SU-DHL-6 (cell line): ENCODE results near the gene UBE2E3.

Source experiments
- H2AFZ ChIP-seq: fragments of 200-600 bp; sonication (generic); 2 replicates; pipeline ENCODE4 v1.6.1; 2014; ENCODE audit warnings: low read depth, mild to moderate bottlenecking, moderate library complexity, mixed read lengths, antibody characterized with exemption, low read length; ENCODE audit not compliant: severe bottlenecking
- H3F3A ChIP-seq: fragments of 200-600 bp; shearing (Covaris generic); 2 replicates; pipeline ENCODE4 v1.6.0; 2016; ENCODE audit warnings: antibody characterized with exemption, mild to moderate bottlenecking; ENCODE audit not compliant: insufficient read depth
- H3K27ac ChIP-seq: fragments of 200-600 bp; sonication (generic); 2 replicates; pipeline ENCODE4 v1.5.1; 2016; ENCODE audit warnings: low read depth, mild to moderate bottlenecking, low read length, moderate library complexity, mixed read lengths
- H3K27me3 ChIP-seq: fragments of 200-600 bp; sonication (generic), shearing (Covaris generic); 2 replicates; pipeline ENCODE4 v1.6.0; 2014; ENCODE audit warnings: mild to moderate bottlenecking, low read length
- H3K36me3 ChIP-seq: fragments of 200-600 bp; sonication (generic); 2 replicates; pipeline ENCODE4 v1.6.1; 2014; ENCODE audit warnings: mild to moderate bottlenecking, low read length, mixed read lengths
- H3K4me2 ChIP-seq: fragments of 300-600, 200-600 bp; shearing (Covaris generic), sonication (generic); 2 replicates; pipeline ENCODE4 v1.6.0; 2014; ENCODE audit warnings: low read length, low read depth, mild to moderate bottlenecking; ENCODE audit not compliant: poor library complexity, severe bottlenecking
- H3K4me3 ChIP-seq: fragments of 200-600 bp; sonication (generic); 2 replicates; pipeline ENCODE4 v1.5.1; 2014; ENCODE audit warnings: antibody characterized with exemption, low read length, mild to moderate bottlenecking, mixed read lengths; ENCODE audit not compliant: insufficient read depth, poor library complexity, severe bottlenecking
- H3K79me2 ChIP-seq: fragments of 200-600 bp; sonication (generic); 2 replicates; pipeline ENCODE4 v1.6.1; 2014; ENCODE audit warnings: mild to moderate bottlenecking, low read length, moderate library complexity; ENCODE audit not compliant: insufficient read depth
- H3K9ac ChIP-seq: fragments of 200-600 bp; sonication (generic); 2 replicates; pipeline ENCODE4 v1.7.0; 2014; ENCODE audit warnings: mild to moderate bottlenecking, low read length
- H3K9me2 ChIP-seq: fragments of 200-600 bp; sonication (generic); replicated peaks from 2 replicates; pipeline ENCODE4 v1.6.1; 2014; ENCODE audit warnings: low read length; ENCODE audit not compliant: insufficient read depth
- H3K9me3 ChIP-seq: fragments of 200-600 bp; sonication (generic); 2 replicates; pipeline ENCODE4 v1.6.1; 2014; ENCODE audit warnings: low read length, mixed read lengths; ENCODE audit not compliant: insufficient read depth
- H4K20me1 ChIP-seq: fragments of 200-600 bp; sonication (generic); 2 replicates; pipeline ENCODE4 v1.6.1; 2014; ENCODE audit warnings: low read depth, mild to moderate bottlenecking, antibody characterized with exemption, low read length, moderate library complexity, mixed read lengths
- CTCF ChIP-seq: fragments of 200-600 bp; sonication (generic); IDR thresholded peaks from one replicate; pipeline ENCODE4 v1.5.1; 2017; ENCODE audit warnings: antibody characterized with exemption, mild to moderate bottlenecking, low read length, moderate library complexity; ENCODE audit not compliant: insufficient read depth, poor library complexity, severe bottlenecking
- EZH2phosphoT487 ChIP-seq: fragments of 200-600 bp; sonication (generic), shearing (Covaris generic); conservative IDR thresholded peaks from 2 replicates; pipeline ENCODE4 v1.6.1; 2018; ENCODE audit warnings: mild to moderate bottlenecking, antibody characterized with exemption, low read length, moderate library complexity, mixed read lengths

Gene UBE2E3

GRCh38 chr2:180992994-180993393 is 12.6 kb downstream of the UBE2E3 start:
- H3K9ac ChIP-seq, result no peak overlapping the region
- no peaks in the 10 kb centered on the region for H3K9me3 ChIP-seq
- H3K4me3 ChIP-seq, result no peak overlapping the region
- peaks cover 8% of the 10 kb centered on the region for H3K79me2 ChIP-seq
- H3K27ac ChIP-seq, result no peak overlapping the region
- no peaks in the 10 kb centered on the region for H3K27me3 ChIP-seq
- TF ChIP-seq CTCF, result no peak
- no peak for TF ChIP-seq EZH2phosphoT487
- H2AFZ ChIP-seq, result no peak overlapping the region
- no peak overlapping the region for H3K4me2 ChIP-seq
- H4K20me1 ChIP-seq, result no peaks in the 10 kb centered on the region
- H3F3A ChIP-seq, result no peaks in the 10 kb centered on the region
- H3K36me3 ChIP-seq, result 0 out of 2 replicates have a peak, but pooled peaks cover 5% of the 10 kb centered on the region
- H3K9me2 ChIP-seq, result no peaks in the 10 kb centered on the region

GRCh38 chr2:180999274-180999964 is 19.0 kb downstream of the UBE2E3 start:
- Histone ChIP-seq H3K9ac (no peak overlapping the region), H3K79me2 (peaks cover 18% of the 10 kb centered on the region), H3K4me2 (no peak overlapping the region), H2AFZ (no peak overlapping the region), H3K27me3 (no peaks in the 10 kb centered on the region), H3F3A (no peaks in the 10 kb centered on the region), H3K36me3 (0 out of 2 replicates have a peak, but pooled peaks cover 1% of the 10 kb centered on the region), H3K9me2 (no peaks in the 10 kb centered on the region), H4K20me1 (no peaks in the 10 kb centered on the region), H3K9me3 (no peaks in the 10 kb centered on the region), H3K27ac (no peak overlapping the region), H3K4me3 (no peak overlapping the region)
- TF ChIP-seq CTCF (no peak), EZH2phosphoT487 (no peak)

GRCh38 chr2:181004647-181005325 is 24.4 kb downstream of the UBE2E3 start:
- Histone ChIP-seq H3K27ac (no peak overlapping the region), H3K4me3 (no peak overlapping the region), H3K36me3 (no peaks in the 10 kb centered on the region), H3K4me2 (no peak overlapping the region), H3K79me2 (peaks cover 30% of the 10 kb centered on the region), H4K20me1 (peaks cover 3% of the 10 kb centered on the region), H3K9me2 (no peaks in the 10 kb centered on the region), H3K9ac (no peak overlapping the region), H2AFZ (no peak overlapping the region), H3K27me3 (no peaks in the 10 kb centered on the region), H3K9me3 (no peaks in the 10 kb centered on the region), H3F3A (no peaks in the 10 kb centered on the region)
- TF ChIP-seq EZH2phosphoT487 (no peak), CTCF (no peak)
